HepG2 (cell line): ENCODE results near the gene RABL2A. TPM values are rescaled to one million over a fixed set of nuclear protein-coding genes. Genes with fewer than 3 reads are reported as not detected.
"Not testable (repeated sequence)": the region's sequence is repeated elsewhere in the genome, so short reads cannot be mapped to it uniquely, and the experiment has no call there.

Experiments used
- ATF1 ChIP-seq: IDR thresholded peaks from 2 replicates; pipeline ENCODE4 v1.6.1; 2016; ENCODE audit warnings: mild to moderate bottlenecking, control low read depth
- FOXP1 ChIP-seq, 2 experiments: fragments of 450-650 bp in 1 of 2; IDR thresholded peaks; 2 replicates each; pipeline ENCODE4 v1.6.1; 2017 to 2018; ENCODE audit warnings: antibody characterized with exemption in 1 of 2
- HNF4G ChIP-seq, 2 experiments: sonication (generic) in 1 of 2; formaldehyde crosslinking in 1 of 2; IDR thresholded peaks; 2 replicates each; pipeline versions ENCODE4 v1.4.0 to v1.6.1; 2011 to 2020; ENCODE audit warnings: borderline replicate concordance in 2 of 2, low read depth in 2 of 2, mild to moderate bottlenecking in 2 of 2, low read length in 1 of 2, missing genetic modification reagents in 1 of 2, moderate library complexity in 1 of 2
- HOXA5 ChIP-seq: sonication (generic); formaldehyde crosslinking; IDR thresholded peaks from 2 replicates; pipeline ENCODE4 v1.4.0; 2020; ENCODE audit warnings: missing genetic modification reagents
- KAT7 ChIP-seq: IDR thresholded peaks from 2 replicates; pipeline ENCODE4 v1.6.1; 2018; ENCODE audit warnings: borderline replicate concordance, missing compliant biosample characterization
- NCOA1 ChIP-seq: sonication (generic); formaldehyde crosslinking; IDR thresholded peaks from 2 replicates; pipeline ENCODE4 v1.9.0; 2021; ENCODE audit warnings: missing genetic modification reagents
- NFE2L1 ChIP-seq: sonication (generic); formaldehyde crosslinking; IDR thresholded peaks from 2 replicates; pipeline ENCODE4 v1.4.0; 2020; ENCODE audit warnings: missing genetic modification reagents, mild to moderate bottlenecking, borderline replicate concordance
- PPARG ChIP-seq: conservative IDR thresholded peaks from 2 replicates; pipeline ENCODE4 v1.6.1; 2016; ENCODE audit warnings: missing biosample characterization, missing genetic modification reagents
- RBAK ChIP-seq: sonication (generic); formaldehyde crosslinking; IDR thresholded peaks from 2 replicates; pipeline ENCODE4 v1.5.1; 2020; ENCODE audit warnings: mild to moderate bottlenecking, missing genetic modification reagents
- ZFY ChIP-seq: sonication (generic); formaldehyde crosslinking; IDR thresholded peaks from 2 replicates; pipeline ENCODE4 v1.4.0; 2020; ENCODE audit warnings: missing genetic modification reagents
- ZNF3 ChIP-seq: IDR thresholded peaks from 2 replicates; pipeline ENCODE4 v1.7.0; 2017; ENCODE audit warnings: inconsistent platforms
- ZNF335 ChIP-seq: sonication (generic); formaldehyde crosslinking; IDR thresholded peaks from 2 replicates; pipeline ENCODE4 v1.4.0; 2020; ENCODE audit warnings: missing genetic modification reagents
- ZNF44 ChIP-seq: sonication (generic); formaldehyde crosslinking; IDR thresholded peaks from 2 replicates; pipeline ENCODE4 v1.5.1; 2020; ENCODE audit warnings: mild to moderate bottlenecking, missing genetic modification reagents
- ZNF724P ChIP-seq: sonication (generic); formaldehyde crosslinking; IDR thresholded peaks from 2 replicates; pipeline ENCODE4 v1.8.0; 2022; ENCODE audit warnings: missing genetic modification reagents, borderline replicate concordance
- ZNF773 ChIP-seq: sonication (generic); formaldehyde crosslinking; IDR thresholded peaks from 2 replicates; pipeline ENCODE4 v1.4.0; 2020; ENCODE audit warnings: missing genetic modification reagents, borderline replicate concordance
- polyA plus RNA-seq, 8 experiments: library from polyadenylated mRNA; depleted of rRNA in 3 of 8; stranded (reverse) in 7 of 8; unstranded in 1 of 8; fragments of >200 nt; fragmentation: Illumina TruSeq in 4 of 8; extraction: Trizol in 4 of 8; gene quantifications; 2 replicates each; pipeline versions ENCODE4 v1.2.1 to v1.2.3, GENCODE V29; 2011 to 2016; ENCODE audit warnings: low read depth in 4 of 8, missing spikeins in 1 of 8, mixed read lengths in 1 of 8; ENCODE audit not compliant: insufficient read depth in 1 of 8
- total RNA-seq, 5 experiments: library from RNA; depleted of rRNA; stranded (reverse); fragments of >200 nt; fragmentation: Illumina TruSeq; extraction: Trizol; gene quantifications; 2 replicates each; pipeline ENCODE4 v1.2.3, GENCODE V29; 2016; ENCODE audit warnings: low read depth in 1 of 5
- TF ChIP-seq, protein P1 (sequence below): IDR thresholded peaks from 2 replicates; pipeline ENCODE4 v1.6.1; 2018; ENCODE audit warnings: missing genetic modification reagents, mild to moderate bottlenecking, missing compliant biosample characterization
- TF ChIP-seq, protein P2 (sequence below): sonication (generic); formaldehyde crosslinking; IDR thresholded peaks from 2 replicates; pipeline ENCODE4 v1.5.1; 2020; ENCODE audit warnings: mild to moderate bottlenecking, missing genetic modification reagents
- TF ChIP-seq, protein P3 (sequence below): sonication (generic); formaldehyde crosslinking; IDR thresholded peaks from 2 replicates; pipeline ENCODE4 v1.4.0; 2020; ENCODE audit warnings: mild to moderate bottlenecking, missing genetic modification reagents
- TF ChIP-seq, protein P4 (sequence below): sonication (generic); formaldehyde crosslinking; conservative IDR thresholded peaks from 2 replicates; pipeline ENCODE4 v1.4.0; 2020; ENCODE audit warnings: missing genetic modification reagents
- TF ChIP-seq, protein P5 (sequence below): sonication (generic); formaldehyde crosslinking; IDR thresholded peaks from 2 replicates; pipeline ENCODE4 v1.4.0; 2020; ENCODE audit warnings: missing genetic modification reagents

Gene RABL2A
- total and polyA plus RNA-seq, 2 of the 13 experiments (the other 11 are each of a cell fraction or from before 2014, with no cell fraction given) = 9.6 to 13.4 TPM

DNA sequence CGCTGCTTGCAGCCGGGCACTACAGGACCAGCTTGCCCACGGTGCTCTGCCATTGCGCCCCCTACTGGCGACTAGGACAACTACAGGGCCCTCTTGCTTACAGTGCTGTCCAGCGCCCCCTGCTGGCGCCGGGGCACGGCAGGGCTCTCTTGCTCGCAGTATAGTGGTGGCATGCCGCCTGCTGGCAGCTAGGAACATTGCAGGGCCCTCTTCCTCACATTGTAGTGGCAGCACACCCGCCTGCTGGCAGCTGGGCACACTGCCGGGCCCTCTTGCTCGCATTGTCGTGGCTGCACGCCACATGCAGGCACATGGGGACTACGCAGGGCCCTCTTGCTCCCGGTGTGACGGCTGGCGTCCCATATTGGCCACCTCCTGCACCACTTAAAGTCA lies 23.0 kb upstream of the RABL2A start (continued):
- TF ChIP-seq, protein P1, sequence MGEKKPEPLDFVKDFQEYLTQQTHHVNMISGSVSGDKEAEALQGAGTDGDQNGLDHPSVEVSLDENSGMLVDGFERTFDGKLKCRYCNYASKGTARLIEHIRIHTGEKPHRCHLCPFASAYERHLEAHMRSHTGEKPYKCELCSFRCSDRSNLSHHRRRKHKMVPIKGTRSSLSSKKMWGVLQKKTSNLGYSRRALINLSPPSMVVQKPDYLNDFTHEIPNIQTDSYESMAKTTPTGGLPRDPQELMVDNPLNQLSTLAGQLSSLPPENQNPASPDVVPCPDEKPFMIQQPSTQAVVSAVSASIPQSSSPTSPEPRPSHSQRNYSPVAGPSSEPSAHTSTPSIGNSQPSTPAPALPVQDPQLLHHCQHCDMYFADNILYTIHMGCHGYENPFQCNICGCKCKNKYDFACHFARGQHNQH (CRISPR knock-in tag) = peak; percentile 90
- TF ChIP-seq KAT7 (CRISPR knock-in tag) = peak; percentile 54; the same call in 1 of the 2 replicates
- TF ChIP-seq NFE2L1 = peak; percentile 75; the same call in 1 of the 2 replicates
- TF ChIP-seq, protein P2, sequence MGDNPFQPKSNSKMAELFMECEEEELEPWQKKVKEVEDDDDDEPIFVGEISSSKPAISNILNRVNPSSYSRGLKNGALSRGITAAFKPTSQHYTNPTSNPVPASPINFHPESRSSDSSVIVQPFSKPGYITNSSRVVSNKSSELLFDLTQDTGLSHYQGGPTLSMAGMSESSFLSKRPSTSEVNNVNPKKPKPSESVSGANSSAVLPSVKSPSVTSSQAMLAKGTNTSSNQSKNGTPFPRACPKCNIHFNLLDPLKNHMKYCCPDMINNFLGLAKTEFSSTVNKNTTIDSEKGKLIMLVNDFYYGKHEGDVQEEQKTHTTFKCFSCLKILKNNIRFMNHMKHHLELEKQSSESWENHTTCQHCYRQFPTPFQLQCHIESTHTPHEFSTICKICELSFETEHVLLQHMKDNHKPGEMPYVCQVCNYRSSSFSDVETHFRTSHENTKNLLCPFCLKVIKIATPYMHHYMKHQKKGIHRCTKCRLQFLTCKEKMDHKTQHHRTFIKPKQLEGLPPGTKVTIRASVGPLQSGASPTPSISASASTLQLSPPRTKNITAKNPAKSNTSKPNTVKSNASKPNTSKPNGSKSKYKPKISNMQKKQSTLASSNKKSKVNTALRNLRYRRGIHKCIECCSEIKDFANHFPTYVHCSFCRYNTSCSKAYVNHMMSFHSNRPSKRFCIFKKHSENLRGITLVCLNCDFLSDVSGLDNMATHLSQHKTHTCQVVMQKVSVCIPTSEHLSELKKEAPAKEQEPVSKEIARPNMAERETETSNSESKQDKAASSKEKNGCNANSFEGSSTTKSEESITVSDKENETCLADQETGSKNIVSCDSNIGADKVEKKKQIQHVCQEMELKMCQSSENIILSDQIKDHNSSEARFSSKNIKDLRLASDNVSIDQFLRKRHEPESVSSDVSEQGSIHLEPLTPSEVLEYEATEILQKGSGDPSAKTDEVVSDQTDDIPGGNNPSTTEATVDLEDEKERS (CRISPR knock-in tag) = peak; percentile 84
- peak; percentile 75; the same call in 1 of the 2 replicates for TF ChIP-seq ZFY (CRISPR knock-in tag)
- TF ChIP-seq ZNF44 = peak; percentile 65; the same call in 1 of the 2 replicates
- TF ChIP-seq, protein P3, sequence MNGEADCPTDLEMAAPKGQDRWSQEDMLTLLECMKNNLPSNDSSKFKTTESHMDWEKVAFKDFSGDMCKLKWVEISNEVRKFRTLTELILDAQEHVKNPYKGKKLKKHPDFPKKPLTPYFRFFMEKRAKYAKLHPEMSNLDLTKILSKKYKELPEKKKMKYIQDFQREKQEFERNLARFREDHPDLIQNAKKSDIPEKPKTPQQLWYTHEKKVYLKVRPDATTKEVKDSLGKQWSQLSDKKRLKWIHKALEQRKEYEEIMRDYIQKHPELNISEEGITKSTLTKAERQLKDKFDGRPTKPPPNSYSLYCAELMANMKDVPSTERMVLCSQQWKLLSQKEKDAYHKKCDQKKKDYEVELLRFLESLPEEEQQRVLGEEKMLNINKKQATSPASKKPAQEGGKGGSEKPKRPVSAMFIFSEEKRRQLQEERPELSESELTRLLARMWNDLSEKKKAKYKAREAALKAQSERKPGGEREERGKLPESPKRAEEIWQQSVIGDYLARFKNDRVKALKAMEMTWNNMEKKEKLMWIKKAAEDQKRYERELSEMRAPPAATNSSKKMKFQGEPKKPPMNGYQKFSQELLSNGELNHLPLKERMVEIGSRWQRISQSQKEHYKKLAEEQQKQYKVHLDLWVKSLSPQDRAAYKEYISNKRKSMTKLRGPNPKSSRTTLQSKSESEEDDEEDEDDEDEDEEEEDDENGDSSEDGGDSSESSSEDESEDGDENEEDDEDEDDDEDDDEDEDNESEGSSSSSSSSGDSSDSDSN (CRISPR knock-in tag) = peak; percentile 84
- TF ChIP-seq ZNF3 (CRISPR knock-in tag) = 0 out of 2 replicates have a peak, but pooled peaks have one; percentile 23
- peak; percentile 85 for TF ChIP-seq ZNF724P (CRISPR knock-in tag)
- TF ChIP-seq ATF1 (CRISPR knock-in tag) = peak; percentile 70; the same call in 1 of the 2 replicates
- TF ChIP-seq NCOA1 (CRISPR knock-in tag) = 0 out of 2 replicates have a peak, but pooled peaks have one; percentile 73
- not testable (repeated sequence) for TF ChIP-seq FOXP1 (IDR thresholded peaks at IDR 0.05); HNF4G (IDR thresholded peaks at IDR 0.05; ENCODE audit: borderline replicate concordance, low read depth, low read length)
- TF ChIP-seq FOXP1 (CRISPR knock-in tag; IDR thresholded peaks at IDR 0.05) = peak; percentile 42; the same call in 1 of the 2 replicates
- peak; percentile 96 for TF ChIP-seq ZNF335
- TF ChIP-seq, protein P4, sequence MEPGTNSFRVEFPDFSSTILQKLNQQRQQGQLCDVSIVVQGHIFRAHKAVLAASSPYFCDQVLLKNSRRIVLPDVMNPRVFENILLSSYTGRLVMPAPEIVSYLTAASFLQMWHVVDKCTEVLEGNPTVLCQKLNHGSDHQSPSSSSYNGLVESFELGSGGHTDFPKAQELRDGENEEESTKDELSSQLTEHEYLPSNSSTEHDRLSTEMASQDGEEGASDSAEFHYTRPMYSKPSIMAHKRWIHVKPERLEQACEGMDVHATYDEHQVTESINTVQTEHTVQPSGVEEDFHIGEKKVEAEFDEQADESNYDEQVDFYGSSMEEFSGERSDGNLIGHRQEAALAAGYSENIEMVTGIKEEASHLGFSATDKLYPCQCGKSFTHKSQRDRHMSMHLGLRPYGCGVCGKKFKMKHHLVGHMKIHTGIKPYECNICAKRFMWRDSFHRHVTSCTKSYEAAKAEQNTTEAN (CRISPR knock-in tag) = peak; percentile 78; the same call in 1 of the 2 replicates
- TF ChIP-seq RBAK (CRISPR knock-in tag) = 0 out of 2 replicates have a peak, but pooled peaks have one; percentile 36
- peak; percentile 56; the same call in 1 of the 2 replicates for TF ChIP-seq ZNF773 (CRISPR knock-in tag)
- peak; percentile 84; the same call in 1 of the 2 replicates for TF ChIP-seq HNF4G (CRISPR knock-in tag; IDR thresholded peaks at IDR 0.05; ENCODE audit: borderline replicate concordance, low read depth)
- peak; percentile 54; the same call in 1 of the 2 replicates for TF ChIP-seq PPARG (CRISPR knock-in tag)
- peak; percentile 95 for TF ChIP-seq HOXA5 (CRISPR knock-in tag)
- TF ChIP-seq, protein P5, sequence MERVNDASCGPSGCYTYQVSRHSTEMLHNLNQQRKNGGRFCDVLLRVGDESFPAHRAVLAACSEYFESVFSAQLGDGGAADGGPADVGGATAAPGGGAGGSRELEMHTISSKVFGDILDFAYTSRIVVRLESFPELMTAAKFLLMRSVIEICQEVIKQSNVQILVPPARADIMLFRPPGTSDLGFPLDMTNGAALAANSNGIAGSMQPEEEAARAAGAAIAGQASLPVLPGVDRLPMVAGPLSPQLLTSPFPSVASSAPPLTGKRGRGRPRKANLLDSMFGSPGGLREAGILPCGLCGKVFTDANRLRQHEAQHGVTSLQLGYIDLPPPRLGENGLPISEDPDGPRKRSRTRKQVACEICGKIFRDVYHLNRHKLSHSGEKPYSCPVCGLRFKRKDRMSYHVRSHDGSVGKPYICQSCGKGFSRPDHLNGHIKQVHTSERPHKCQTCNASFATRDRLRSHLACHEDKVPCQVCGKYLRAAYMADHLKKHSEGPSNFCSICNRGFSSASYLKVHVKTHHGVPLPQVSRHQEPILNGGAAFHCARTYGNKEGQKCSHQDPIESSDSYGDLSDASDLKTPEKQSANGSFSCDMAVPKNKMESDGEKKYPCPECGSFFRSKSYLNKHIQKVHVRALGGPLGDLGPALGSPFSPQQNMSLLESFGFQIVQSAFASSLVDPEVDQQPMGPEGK (CRISPR knock-in tag) = 0 out of 2 replicates have a peak, but pooled peaks have one; percentile 52
